ENCODE measurements around the gene EPB41L2.
"Not testable (repeated sequence)": the region's sequence is repeated elsewhere in the genome, so short reads cannot be mapped to it uniquely, and the experiment has no call there.

Gene EPB41L2

GRCh38 chr6:130971504-130971903 is 91.5 kb downstream of the EPB41L2 start:
- no peak for DNase-seq

DNA sequence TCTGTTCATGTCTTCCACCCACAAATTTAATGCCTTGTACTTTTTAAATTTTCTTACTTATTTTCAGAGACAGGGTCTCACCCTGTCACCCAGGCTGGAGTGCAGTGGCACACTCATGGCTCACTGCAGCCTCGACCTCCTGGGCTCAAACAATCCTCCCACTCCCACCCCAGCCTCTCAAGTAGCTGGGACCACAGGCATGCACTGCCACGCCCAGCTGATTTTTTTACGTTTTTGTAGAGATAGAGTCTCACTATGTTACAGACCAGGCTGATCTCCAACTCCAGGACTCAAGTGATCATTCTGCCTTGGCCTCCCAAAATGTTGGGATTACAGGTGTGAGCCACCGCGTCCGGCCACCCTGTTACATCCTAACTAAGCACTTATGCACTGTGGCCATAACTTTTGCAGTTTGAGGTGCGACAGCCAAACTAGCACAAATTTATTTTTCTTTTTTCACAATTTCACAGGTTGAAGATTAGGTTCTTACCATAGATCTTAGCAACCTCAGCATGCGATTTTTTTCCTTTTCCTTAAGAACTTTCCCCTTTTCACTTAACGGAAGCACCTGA is 92.1 kb downstream of the EPB41L2 start:
- no peak for DNase-seq

- no peak for DNase-seq
Observed at GRCh38 chr6:130969791-130970491, 93.1 kb downstream of the EPB41L2 start.

GRCh38 chr6:130969166-130969565 is 93.9 kb downstream of the EPB41L2 start:
- no peak for DNase-seq

GRCh38 chr6:130968476-130968875 is 94.6 kb downstream of the EPB41L2 start:
- DNase-seq, result no peak

DNA sequence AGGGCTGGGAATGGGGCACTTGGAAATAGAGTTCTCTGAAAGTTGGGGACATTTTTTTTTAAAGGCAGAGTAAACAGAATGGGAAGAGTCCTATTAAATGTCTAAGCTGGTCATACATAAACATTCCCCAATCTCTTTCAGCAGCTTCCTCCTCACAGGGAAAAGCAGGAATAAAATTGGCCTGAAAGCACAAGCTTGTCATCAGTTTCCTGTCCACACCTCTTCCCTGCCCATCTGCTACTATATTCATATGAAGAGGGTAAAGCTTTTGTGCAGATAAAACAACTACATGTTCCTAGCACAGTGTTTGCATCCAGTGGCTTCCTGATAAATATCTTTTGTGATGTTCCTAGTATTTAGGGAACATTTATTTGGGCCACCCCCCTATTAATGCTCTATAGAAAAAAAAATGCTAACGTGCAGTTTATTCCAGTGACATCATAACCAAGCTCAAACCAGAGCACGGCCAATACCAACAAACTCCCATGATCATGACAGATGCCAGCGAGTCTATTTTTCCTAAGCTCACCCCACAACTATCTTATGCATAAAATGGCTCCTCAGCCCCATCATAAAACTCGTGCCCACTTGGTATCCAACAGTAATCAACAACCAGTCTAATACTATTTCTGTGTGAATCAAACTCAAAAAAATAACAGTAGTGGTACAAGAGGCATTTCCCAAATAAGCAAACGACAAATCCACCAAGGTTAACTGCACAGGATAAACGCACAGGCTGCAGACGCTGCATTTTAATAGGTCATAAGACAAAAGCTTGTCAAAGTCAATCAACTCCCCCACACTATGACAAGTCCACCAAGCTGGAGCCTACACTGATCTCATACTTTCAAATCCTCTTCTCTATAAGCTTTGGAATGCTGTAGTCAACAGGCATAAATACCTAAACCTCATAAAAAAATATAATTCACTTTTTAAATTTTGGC is 95.3 kb downstream of the EPB41L2 start:
- no peak for DNase-seq

DNA sequence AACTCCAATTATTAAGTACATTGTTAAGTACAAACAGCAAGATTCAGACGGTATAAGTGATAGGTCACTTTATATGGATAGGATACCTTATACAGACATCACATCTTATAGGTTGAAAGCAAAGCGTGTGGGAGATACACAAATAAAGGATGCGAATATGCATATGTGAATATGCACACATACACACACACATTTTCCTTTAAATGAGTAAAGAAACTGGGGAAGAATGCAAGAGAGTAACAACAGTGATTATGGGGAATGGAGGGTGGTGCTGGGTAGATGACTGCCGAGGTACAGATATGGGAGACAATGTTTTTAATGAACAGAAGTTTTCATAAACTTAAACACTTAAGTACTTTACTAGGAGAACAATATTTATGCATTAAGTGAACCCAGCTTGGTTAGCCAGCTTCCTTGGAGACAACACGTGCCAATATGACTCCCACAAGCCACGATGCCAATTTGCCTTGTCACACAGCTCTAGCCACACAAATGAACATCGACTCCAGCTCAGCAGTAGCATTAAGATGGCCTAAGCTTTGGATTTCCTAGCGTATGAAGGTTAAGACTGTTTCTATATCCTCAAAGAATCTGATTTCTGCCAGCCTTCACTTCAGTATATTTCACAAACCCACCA is 96.6 kb downstream of the EPB41L2 start:
- no peak for DNase-seq

DNA sequence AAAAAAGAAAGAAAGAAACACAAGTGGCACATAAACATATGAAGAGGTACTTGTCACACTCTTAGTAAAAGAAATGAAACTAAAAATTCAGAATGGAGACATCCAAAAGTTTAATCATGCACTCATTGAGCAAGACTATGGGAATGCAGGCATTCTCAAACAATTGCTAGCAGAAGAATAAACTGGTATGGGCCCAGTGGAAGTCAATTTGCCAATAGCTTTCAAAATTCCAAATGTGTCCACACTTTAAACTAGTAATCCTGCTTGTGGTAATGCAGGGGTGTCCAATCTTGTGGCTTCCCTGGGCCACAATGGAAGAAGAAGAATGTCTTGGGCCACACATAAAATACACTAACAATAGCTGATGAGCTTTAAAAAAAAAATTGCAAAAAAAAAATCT is 97.4 kb downstream of the EPB41L2 start:
- DNase-seq, result no peak

- no peak for DNase-seq
Observed at GRCh38 chr6:130964808-130965604, 98.0 kb downstream of the EPB41L2 start.

DNA sequence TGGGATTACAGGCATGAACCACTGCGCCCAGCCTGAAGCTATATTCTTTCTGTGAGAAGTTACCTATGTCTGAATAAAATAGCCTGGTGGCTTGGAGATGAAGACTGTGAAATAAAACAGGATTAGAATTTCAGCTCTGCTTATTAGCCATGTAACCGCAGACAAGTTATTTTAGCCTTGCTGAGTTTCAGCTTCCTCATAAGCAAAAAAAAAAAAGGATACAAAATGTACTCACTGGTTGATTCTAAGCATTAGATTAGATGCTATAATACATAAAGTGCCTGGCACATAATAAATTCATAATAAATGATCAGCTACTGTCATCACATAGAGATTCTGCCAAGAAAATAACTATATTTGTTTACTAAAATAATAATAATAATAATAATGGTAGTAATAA is 98.8 kb downstream of the EPB41L2 start:
- no peak for DNase-seq

DNA sequence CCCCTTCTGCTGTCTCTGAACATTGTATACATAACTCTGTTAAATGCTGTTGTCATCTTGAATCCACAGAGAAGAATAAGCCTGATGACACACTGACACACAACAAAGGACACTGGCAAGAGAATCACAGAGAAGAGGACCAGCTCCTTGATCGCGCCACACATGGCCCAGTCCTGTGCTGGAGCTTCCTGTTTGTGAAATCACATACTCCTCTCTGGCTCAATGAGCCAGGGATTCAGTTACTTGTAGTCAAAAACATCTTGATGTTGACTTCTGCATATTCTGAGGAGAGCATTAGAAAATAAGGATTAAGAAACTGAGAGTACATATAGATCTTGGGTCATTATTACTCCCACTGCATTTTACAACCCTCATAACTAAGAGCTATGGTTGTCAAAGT is 100.1 kb downstream of the EPB41L2 start:
- no peak for DNase-seq

DNA sequence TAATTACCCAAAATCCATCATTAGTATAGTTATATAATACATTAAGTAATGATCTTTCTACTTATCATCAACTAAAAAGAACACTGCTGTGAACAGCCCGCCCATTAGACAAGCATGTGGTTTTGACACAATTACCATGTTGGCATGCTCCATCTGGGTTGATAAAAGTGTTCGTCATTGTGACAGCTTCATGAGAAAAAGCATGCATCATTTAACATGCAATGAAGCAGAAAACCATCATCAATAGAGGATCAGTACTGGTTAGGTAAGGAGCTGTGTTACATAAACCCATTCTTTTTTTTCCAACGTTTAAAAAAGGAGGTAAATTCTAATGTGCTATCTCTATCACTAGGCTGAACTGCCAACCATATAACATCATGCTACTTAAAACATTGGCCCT is 101.9 kb downstream of the EPB41L2 start:
- no peak for DNase-seq

DNA sequence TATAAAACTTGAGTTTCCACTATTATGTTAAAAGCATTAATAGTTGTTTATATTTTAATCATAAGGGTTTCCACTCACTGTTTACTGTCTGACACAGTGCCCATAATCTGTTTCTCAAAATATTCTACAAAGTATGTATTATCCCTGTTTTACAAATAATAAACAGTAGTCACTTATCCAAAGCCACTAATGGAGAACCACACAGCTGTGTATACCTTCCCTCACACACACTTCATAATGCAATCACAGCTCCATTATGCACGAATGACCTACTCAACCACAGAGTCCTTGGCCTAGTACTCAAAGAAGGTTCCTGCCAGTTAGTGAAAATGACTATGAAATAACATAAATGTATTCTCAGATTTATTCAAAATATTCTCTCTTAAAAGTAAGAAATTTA is 103.1 kb downstream of the EPB41L2 start:
- no peak for DNase-seq

GRCh38 chr6:130958468-130958867 is 104.6 kb downstream of the EPB41L2 start:
- no peak for DNase-seq

DNA sequence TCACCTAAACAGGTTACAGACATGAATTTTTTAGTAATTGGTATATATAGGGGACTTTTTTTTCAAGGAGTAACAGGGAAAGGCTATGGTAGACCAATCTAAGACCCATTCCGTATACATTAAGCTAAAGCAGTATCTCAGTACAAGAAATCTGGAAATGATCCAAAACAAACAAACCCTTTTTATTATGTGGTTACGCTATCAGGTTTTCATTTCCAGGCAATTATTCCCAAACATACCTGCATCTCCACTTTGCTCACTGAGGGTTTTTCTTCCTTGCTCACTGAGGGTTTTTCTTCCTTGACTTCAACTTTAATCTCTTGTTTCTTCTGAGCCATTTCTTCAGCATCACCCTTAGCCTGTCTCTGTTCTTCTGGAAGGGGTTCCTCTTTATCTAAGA is 107.3 kb downstream of the EPB41L2 start:
- no peak for DNase-seq

- no peak for DNase-seq
Observed at GRCh38 chr6:130949553-130949952, 113.5 kb downstream of the EPB41L2 start.

- DNase-seq, result no peak
Observed at GRCh38 chr6:130947464-130947863, 115.6 kb downstream of the EPB41L2 start.

- no peak for DNase-seq
Observed at GRCh38 chr6:130946076-130946475, 117.0 kb downstream of the EPB41L2 start.

DNA sequence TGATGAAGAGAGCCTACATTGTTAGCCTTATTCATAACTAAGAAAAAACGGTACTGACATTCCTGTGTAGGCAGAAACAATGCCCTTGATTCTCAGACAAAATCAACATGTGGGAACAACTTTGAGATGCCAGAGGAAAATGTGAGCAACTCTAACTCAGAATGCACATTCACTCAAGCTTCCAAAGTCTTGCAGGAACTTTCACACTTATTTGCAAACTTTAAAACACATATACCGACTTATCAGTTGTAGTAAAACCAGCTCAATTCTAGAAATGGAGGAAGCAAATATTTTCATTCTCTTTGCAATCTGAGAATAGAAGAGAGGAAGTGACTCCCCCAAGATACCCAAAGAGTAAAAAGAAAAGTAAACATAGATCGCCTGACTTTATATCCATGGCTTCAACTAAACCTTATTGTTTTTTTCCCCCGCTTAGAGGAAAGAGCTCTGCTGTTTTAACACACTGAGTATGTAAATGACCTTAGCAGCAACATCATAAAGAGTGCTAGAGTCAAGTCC is 117.6 kb downstream of the EPB41L2 start:
- DNase-seq, result no peak

GRCh38 chr6:130944486-130944885 is 118.6 kb downstream of the EPB41L2 start:
- DNase-seq, result no peak

DNA sequence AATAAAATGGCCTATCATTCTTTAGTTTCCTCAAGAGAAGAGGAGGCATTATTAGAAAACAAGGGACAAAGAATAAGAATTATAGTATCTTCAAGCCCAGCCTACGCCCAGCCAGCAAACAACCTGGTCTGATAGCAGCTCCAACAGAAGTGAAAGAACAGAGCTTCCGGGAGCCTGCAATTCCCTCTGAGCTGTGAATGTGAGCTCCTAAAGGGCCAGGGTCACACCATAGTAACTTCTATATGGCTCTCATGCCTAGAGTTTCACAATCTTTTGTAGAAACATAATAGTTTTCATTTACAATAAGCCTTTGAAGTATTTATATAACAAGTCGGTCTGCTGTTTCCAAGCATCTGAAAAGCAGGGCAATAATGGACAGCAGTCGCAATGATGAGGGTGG is 119.3 kb downstream of the EPB41L2 start:
- no peak for DNase-seq

GRCh38 chr6:130942752-130943151 is 120.3 kb downstream of the EPB41L2 start:
- DNase-seq, result not testable (repeated sequence)
